Activated effector memory CD4-positive, alpha-beta T cell treated with Interleukin-2 at 50 U/mL for 16 hours (primary cell): ENCODE measurements around the gene LRRC2.
A peak's percentile ranks its signal among the peaks of the same experiment; 100 is the strongest.

ENCODE experiments used
- DNase-seq: peaks from one replicate; pipeline ENCODE4 v3.0.0-alpha.2; 2020

LRRC2 gene

GRCh38 chr3:46521096-46521495, 45.0 kb downstream of the LRRC2 start:
- DNase-seq: no peak

GRCh38 chr3:46520531-46520930, 45.6 kb downstream of the LRRC2 start:
- no peak for DNase-seq

- DNase-seq: no peak
Observed at GRCh38 chr3:46519952-46520351, 46.1 kb downstream of the LRRC2 start.

- DNase-seq: no peak
Observed at GRCh38 chr3:46517784-46518181, 48.3 kb downstream of the LRRC2 start.

- no peak for DNase-seq
Observed at GRCh38 chr3:46517016-46517783, 48.9 kb downstream of the LRRC2 start.

- DNase-seq: no peak
Observed at GRCh38 chr3:46516521-46516920, 49.6 kb downstream of the LRRC2 start.

GRCh38 chr3:46512191-46512749, 53.8 kb downstream of the LRRC2 start:
- no peak for DNase-seq

- no peak for DNase-seq
Observed at GRCh38 chr3:46509661-46510187, 56.4 kb downstream of the LRRC2 start.

GRCh38 chr3:46508850-46509591, 57.1 kb downstream of the LRRC2 start:
- no peak for DNase-seq

- no peak for DNase-seq
Observed at GRCh38 chr3:46506526-46506925, 59.6 kb downstream of the LRRC2 start.

GRCh38 chr3:46505953-46506352, 60.1 kb downstream of the LRRC2 start:
- no peak for DNase-seq

GRCh38 chr3:46504789-46505188, 61.3 kb downstream of the LRRC2 start:
- no peak for DNase-seq

GRCh38 chr3:46503200-46503874, 62.8 kb downstream of the LRRC2 start:
- no peak for DNase-seq

- no peak for DNase-seq
Observed at GRCh38 chr3:46501702-46502101, 64.4 kb downstream of the LRRC2 start.

- DNase-seq: no peak
Observed at GRCh38 chr3:46500656-46501635, 65.2 kb downstream of the LRRC2 start.

GRCh38 chr3:46498916-46499519, 67.1 kb downstream of the LRRC2 start:
- DNase-seq: no peak

- DNase-seq: no peak
Observed at GRCh38 chr3:46497556-46498265, 68.4 kb downstream of the LRRC2 start, which contains the start of gene RTP3. TSS of gene RTP3 (plus strand) at chr3:46497976. CDS start at chr3:46498063, 87 bp downstream.

- DNase-seq: peak; percentile 52
Observed at GRCh38 chr3:46496746-46497555, 69.2 kb downstream of the LRRC2 start.

GRCh38 chr3:46495901-46496456, 70.1 kb downstream of the LRRC2 start:
- no peak for DNase-seq
